DMS53 treated with DMSO at 0.1 percent for 48 hours (cell line): ENCODE data around the gene GGTA1.

Source experiments
- DNase-seq: peaks from one replicate; lab custom pipeline; 2025; ENCODE audit not compliant: unreplicated experiment; lab: John Stamatoyannopoulos, UW

Gene GGTA1

GRCh38 chr9:121500165-121500478, 478 bp upstream of the GGTA1 start:
- no peak for DNase-seq

DNA sequence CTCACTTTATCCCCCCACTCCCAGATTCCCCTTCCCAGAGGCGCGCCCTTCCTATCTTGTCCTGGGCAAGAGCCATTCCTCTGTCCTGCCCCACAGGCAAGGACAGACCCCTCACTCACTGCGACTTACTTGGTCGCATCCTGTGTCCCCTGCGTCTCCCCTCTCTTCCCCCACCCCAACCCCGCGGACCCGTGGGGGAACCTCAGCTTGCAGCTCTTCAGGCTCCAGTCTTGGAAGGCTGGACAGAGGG, 542 bp downstream of the GGTA1 start:
- no peak for DNase-seq

- DNase-seq = peak; percentile 59
Measured at GRCh38 chr9:121498487-121499176, 1.0 kb downstream of the GGTA1 start.

- peak; percentile 91 for DNase-seq
Measured at GRCh38 chr9:121498150-121498486, 1.5 kb downstream of the GGTA1 start.

- no peak for DNase-seq
Measured at GRCh38 chr9:121495976-121496375, 3.7 kb downstream of the GGTA1 start.

DNA sequence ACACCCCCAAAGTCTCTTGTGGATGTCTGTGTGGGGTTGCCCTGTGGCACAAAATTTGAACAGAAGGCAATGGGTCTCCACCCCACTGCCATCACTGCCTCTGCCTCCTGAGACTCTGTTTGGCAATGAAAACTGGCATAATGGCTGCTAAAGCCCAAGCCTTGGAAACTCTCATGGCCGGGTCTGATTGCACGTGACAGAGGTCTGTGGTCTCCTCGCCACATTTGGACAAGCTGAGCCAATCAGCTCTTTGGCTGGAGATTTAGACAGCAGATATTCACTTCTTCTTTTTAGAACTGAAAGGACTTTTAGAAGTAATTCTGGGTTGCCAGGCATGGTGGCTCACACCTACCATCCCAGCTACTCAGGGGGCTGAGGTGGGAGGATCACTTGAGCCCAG, 5.5 kb downstream of the GGTA1 start:
- no peak for DNase-seq

DNA sequence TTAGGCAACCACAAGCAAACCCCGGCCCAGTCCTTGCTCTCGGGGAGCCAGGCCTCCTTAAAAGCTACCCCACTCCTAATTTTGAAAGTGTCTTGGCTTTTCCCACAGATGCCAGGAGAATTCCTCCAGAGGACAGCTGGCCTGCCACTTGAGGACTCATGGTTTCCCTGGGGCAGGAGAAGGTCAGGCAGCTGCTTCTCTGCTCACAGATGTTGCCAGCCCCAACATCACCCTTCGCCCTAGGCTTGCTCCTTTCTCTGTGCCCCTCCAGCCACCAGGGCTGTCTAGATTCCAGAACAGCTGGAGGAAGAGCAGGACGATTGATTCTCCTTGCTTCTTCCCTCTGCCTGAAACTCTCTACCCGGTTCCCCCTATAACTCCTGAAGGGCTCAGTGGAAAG, 8.5 kb downstream of the GGTA1 start:
- no peak for DNase-seq

DNA sequence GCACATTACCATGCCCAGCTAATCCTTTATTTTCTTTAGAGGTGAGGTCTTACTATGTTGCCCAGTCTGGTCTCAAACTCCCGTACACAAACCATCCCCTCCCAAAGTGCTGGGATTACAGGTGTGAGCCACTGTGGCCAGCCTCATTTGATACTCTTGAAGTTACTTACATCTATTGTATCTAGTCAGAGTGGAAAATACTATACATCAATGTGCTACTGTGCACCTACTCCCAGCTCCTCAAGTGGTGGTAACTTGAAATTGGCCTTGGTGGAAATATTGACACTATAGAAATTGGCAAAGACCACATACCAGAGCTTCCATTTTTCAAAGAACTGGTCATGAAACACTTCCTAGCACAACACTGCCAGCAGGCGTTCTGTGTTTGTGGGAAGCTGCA, 10.3 kb downstream of the GGTA1 start:
- no peak for DNase-seq

DNA sequence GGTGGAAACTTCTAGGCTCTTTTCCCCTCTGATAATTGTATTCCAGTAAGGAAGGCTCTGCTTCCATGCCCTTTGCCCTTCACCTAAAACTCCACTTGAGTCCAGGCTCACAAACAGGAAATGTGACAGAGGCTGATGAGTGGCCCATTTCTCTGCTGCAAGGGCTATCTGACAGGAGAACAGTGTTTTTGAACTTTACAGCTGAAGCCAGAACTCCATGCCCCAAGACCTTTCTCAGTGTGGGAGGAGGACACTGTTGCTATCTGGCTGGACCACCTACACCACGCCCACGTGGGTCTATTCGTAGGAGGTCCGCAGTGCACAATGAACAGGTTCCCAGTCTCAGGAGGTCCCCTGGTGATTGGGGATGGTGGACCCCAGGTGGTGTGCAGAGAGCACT, 13.6 kb downstream of the GGTA1 start:
- peak; percentile 10 for DNase-seq

- no peak for DNase-seq
Measured at GRCh38 chr9:121485623-121486022, 14.0 kb downstream of the GGTA1 start.

DNA sequence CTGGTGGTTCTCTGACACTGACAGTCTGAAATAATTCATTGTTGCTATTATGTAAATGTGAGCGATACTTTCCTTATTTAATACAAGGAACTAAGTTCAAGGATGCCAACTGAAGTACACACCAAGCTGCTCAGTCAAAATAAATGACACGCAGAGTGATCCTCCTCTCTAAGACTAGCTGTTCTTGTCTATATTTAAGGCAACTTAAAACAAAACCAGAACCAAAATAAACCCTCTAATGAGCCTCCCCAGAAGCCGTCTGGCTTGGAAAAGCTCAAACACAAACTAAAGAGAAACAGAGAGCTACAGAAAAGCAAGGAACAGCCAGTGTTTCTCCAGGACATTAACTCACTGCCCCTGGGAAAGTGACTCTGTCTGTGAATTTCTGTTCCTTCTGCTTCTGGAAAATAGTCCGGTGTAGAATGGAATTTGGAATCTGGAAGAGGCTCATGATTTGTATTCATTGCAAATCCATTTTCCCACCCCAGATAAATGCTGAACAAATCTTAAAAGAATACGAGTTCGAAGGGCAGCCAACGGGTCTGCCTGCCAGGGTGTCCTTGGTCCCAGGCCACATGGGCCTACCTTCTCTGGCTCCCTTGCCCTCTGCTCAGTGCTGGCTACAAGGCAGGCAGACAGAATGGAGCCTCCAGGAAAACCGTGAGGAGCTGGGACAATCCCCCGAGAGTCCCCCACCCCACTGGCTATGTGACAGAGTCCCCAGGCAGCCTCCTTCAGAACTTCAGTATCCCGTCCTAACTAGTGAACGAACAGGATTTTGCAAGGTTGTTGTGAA, 14.8 kb downstream of the GGTA1 start:
- DNase-seq = no peak

DNA sequence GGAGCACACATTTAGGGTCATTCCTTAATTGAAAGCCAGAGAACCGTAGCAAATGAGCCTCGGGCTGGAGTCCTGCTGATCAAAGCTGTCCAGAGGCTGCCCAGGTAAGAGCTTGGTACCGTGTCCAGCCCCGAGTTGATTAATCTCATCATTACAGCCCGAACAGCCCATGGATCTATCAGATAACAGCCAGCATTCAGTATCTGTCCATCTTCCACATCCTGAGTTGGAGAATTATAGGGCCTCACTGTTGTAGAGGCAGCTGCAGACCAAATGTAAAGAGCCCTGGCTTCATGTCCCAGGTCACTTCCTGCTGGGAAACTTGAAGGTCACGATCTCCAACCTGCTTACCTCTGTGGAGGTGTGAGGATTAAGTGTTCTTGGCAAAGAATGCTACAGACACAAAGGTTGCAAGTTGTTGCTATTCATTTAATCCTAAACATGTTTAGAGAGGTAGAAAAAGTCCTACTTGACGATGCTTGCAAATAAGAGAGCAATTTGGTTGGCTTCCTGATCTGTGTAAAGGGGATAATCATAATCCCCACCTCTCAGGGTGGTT, 16.1 kb downstream of the GGTA1 start:
- peak; percentile 55 for DNase-seq

GRCh38 chr9:121483049-121483448, 16.6 kb downstream of the GGTA1 start:
- peak; percentile 94 for DNase-seq

DNA sequence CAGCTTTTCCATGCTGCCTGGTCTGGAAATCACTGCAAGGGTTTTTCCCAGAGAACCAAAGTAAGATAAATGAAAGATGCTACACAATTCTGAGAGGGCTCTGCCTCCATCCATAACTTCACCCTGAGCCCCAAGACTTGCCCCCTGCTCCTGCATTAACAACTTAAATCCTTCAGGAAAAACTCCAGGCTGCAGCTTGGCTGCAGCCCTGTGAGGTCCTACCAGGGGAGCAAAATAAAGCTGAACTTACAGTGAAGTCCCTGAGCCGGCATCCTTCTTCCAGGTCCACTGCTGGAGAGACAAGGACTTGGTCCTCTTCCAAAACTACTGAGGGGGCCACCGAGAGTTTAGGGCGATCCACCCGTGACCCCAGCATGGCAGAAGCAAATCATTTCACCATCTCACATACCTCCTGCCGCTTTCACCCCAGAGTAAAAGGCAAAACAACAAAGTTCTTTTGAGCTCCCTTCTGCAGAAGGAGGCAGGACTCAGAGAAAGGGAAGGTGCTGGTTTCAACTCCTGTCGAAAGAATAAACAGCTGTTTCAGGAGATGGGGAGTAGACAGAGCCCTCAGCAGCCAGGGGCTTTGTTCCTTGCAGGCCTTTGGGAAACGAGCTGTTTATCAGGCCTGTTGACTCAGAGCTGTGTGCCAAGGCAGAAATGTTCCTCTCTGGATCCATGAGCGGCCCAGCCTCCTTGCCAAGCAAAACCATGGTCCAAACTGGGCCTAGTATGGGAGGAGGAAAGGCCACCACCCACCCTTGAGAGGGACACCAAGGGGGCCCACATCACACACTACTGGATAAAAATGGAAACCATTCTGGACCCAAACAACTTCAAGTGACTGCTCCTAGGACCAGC, 20.6 kb downstream of the GGTA1 start:
- no peak for DNase-seq

- DNase-seq = no peak
Measured at GRCh38 chr9:121476156-121476555, 23.5 kb downstream of the GGTA1 start.

GRCh38 chr9:121474231-121474947, 25.3 kb downstream of the GGTA1 start:
- DNase-seq = no peak

DNA sequence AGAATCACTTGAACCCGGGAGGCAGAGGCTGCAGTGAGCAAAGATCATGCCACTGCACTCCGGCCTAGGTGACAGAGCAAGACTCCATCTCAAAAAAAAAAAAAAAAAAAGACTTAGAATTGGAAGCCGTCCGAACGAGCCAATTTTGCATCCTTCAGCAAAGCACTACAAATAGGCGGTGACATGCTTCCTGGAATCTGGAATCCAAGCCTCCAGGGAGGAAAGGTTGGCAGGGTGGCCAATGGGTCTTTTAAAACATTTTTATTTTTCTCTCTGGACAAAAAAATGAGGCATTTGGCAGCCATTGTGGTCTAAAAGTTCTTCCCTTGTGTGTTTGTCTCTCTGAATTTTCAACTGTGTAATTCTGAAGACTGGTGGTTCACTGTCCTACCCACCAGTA, 26.4 kb downstream of the GGTA1 start:
- DNase-seq = no peak

GRCh38 chr9:121472446-121472845, 27.2 kb downstream of the GGTA1 start:
- DNase-seq = no peak

DNA sequence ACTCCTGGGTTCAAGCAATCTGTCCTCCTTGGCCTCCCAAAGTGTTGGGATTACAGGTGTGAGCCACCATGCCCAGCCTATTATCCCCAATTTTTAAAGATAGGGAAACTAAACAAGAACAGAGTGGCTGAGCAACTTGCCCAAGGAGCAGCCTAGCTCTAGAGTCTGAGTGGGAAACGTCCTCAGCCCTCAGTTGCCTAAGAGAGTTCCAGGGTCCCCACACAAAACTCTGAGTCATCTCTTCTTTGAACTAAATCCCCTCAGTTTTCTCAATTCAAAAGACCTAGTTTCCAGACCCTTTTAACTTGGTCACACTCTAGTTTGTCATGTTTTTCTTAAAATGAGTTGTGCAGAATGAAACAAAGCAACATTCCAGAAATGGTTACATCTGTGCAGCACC, 33.5 kb downstream of the GGTA1 start:
- no peak for DNase-seq

- no peak for DNase-seq
Measured at GRCh38 chr9:121464968-121465367, 34.7 kb downstream of the GGTA1 start.
